CD4-positive, alpha-beta T cell (primary cell): ENCODE results near the gene HOXA7. TPM values are rescaled to one million over a fixed set of nuclear protein-coding genes. Genes with fewer than 3 reads are reported as not detected.

Experiments used
- ATAC-seq: fragments of 200-7000 bp; cut with Tn5 transposase; one replicate; pipeline ENCODE4 v1.10.0; 2022; ENCODE audit warnings: mild to moderate bottlenecking; ENCODE audit not compliant: poor library complexity
- CTCF ChIA-PET: fragments of 350-600 bp; sonication (Branson Sonifier 250); formaldehyde crosslinking; loops from one replicate; lab custom pipeline; 2021; ENCODE audit warnings: antibody characterized with exemption, inconsistent platforms; lab: Charles Lee
- POLR2A ChIA-PET: fragments of 350-600 bp; sonication (Branson Sonifier 250); formaldehyde crosslinking; loops from one replicate; lab custom pipeline; 2021; ENCODE audit warnings: antibody characterized with exemption, inconsistent platforms; lab: Charles Lee
- DNase-seq, 14 experiments: peaks; one replicate each; pipeline ENCODE4 v3.0.0-alpha.2; 2013 to 2020; ENCODE audit warnings: mixed read lengths in 2 of 14
- H3K27ac ChIP-seq, 2 donors: one replicate each; pipeline versions ENCODE4 v1.5.1 to v1.7.0; 2013; ENCODE audit warnings: low read length in 2 of 2, low read depth in 1 of 2, mild to moderate bottlenecking in 1 of 2
- H3K27me3 ChIP-seq, 2 experiments: 1 replicate in 1 of 2; 2 replicates in 1 of 2; pipeline versions ENCODE4 v1.6.1 to v1.7.0; 2013; ENCODE audit warnings: low read length in 2 of 2, control low read depth in 1 of 2, mild to moderate bottlenecking in 1 of 2, moderate library complexity in 1 of 2; ENCODE audit not compliant: insufficient read depth in 2 of 2, control insufficient read depth in 1 of 2
- H3K36me3 ChIP-seq: one replicate; pipeline ENCODE4 v1.6.1; 2013; ENCODE audit warnings: low read length, control low read depth; ENCODE audit not compliant: insufficient read depth
- H3K4me1 ChIP-seq: one replicate; pipeline ENCODE4 v1.6.1; 2013; ENCODE audit warnings: low read length, control low read depth; ENCODE audit not compliant: insufficient read depth
- H3K4me3 ChIP-seq: one replicate; pipeline ENCODE4 v1.5.1; 2013; ENCODE audit warnings: mild to moderate bottlenecking, low read length, moderate library complexity
- H3K9me3 ChIP-seq, 2 experiments: 1 replicate in 1 of 2; 2 replicates in 1 of 2; pipeline versions ENCODE4 v1.6.1 to v1.7.0; 2013; ENCODE audit warnings: low read length in 2 of 2, mild to moderate bottlenecking in 2 of 2, control low read depth in 1 of 2, moderate library complexity in 1 of 2; ENCODE audit not compliant: control insufficient read depth in 1 of 2, insufficient read depth in 1 of 2
- H3K27ac Mint-ChIP-seq: one replicate; pipeline ENCODE4 v1.8.0; 2020; ENCODE audit warnings: mixed read lengths
- H3K27me3 Mint-ChIP-seq: one replicate; pipeline ENCODE4 v1.8.0; 2021; ENCODE audit warnings: mixed read lengths
- H3K36me3 Mint-ChIP-seq: one replicate; pipeline ENCODE4 v1.8.0; 2021; ENCODE audit warnings: low read depth, mixed read lengths
- H3K4me1 Mint-ChIP-seq: one replicate; pipeline ENCODE4 v1.8.0; 2021; ENCODE audit warnings: low read depth, mixed read lengths
- H3K4me3 Mint-ChIP-seq: one replicate; pipeline ENCODE4 v1.8.0; 2020; ENCODE audit warnings: mild to moderate bottlenecking, mixed read lengths
- H3K9me3 Mint-ChIP-seq: one replicate; pipeline ENCODE4 v1.8.0; 2020; ENCODE audit warnings: mixed read lengths
- intact Hi-C, 2 experiments: fragments of 100-400 bp; cut with DNase I in 1 of 2; cut with micrococcal nuclease in 1 of 2; formaldehyde crosslinking; loops; one replicate each; pipeline versions ENCODE4 v1.15.1 to v1.9.0; 2023 to 2025; cut with DNase I, micrococcal nuclease
- total RNA-seq, 174 experiments: library from RNA in 2 of 174; stranded (reverse) in 2 of 174; gene quantifications; one replicate each; pipeline ENCODE4 v1.2.3 and lab custom pipeline; 2021 to 2026
- TF ChIP-seq, protein P1 (sequence below): fragments of 200-600 bp; IDR thresholded peaks from one replicate; pipeline ENCODE4 v1.8.0; 2022; ENCODE audit warnings: antibody characterized with exemption, mild to moderate bottlenecking

HOXA7 gene
- total RNA-seq, 2 experiments from 2014 or later: not detected

DNA sequence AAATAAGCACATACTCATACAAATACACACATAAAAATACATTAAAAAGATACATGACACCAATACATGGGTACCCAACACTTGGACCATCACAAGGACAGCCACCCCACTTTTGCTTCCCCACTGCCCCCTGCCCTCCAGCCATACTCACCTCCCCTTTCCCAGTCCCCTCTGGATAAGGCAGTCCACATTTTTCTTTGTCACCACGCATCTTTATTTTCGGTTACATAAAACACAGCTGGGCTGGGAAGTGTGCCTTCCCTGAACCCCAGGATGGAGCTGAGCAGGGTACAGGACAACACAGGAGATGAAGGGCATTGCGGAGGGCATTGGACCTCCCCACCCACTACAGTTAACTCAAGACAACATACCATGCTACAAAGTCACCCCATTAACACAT is 2.9 kb downstream of the HOXA7 start:
- Mint-ChIP-seq H3K9me3 (no peaks in the 10 kb centered on the region), H3K27ac (no peak overlapping the region), H3K36me3 (no peaks in the 10 kb centered on the region), H3K4me1 (peaks cover 68% of the 10 kb centered on the region), H3K4me3 (peak overlapping the region; percentile 1), H3K27me3 (peaks cover 100% of the 10 kb centered on the region)
- TF ChIP-seq, protein P1, sequence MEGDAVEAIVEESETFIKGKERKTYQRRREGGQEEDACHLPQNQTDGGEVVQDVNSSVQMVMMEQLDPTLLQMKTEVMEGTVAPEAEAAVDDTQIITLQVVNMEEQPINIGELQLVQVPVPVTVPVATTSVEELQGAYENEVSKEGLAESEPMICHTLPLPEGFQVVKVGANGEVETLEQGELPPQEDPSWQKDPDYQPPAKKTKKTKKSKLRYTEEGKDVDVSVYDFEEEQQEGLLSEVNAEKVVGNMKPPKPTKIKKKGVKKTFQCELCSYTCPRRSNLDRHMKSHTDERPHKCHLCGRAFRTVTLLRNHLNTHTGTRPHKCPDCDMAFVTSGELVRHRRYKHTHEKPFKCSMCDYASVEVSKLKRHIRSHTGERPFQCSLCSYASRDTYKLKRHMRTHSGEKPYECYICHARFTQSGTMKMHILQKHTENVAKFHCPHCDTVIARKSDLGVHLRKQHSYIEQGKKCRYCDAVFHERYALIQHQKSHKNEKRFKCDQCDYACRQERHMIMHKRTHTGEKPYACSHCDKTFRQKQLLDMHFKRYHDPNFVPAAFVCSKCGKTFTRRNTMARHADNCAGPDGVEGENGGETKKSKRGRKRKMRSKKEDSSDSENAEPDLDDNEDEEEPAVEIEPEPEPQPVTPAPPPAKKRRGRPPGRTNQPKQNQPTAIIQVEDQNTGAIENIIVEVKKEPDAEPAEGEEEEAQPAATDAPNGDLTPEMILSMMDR: no peak
- intact Hi-C loops: loop anchor here (5.0 kb wide), 2 partner anchors 34 to 44 kb away; partner anchors contain the start of gene HOXA11 (in 1 of the 2)
- Histone ChIP-seq H3K36me3 (no peaks in the 10 kb centered on the region), H3K27ac (no peak overlapping the region), H3K27me3 (peaks cover 91 to 97% of the 10 kb centered on the region in 2 experiments), H3K4me1 (peaks cover 66% of the 10 kb centered on the region), H3K9me3 (peaks cover 0 to 71% of the 10 kb centered on the region in 2 experiments), H3K4me3 (no peak overlapping the region)
- ATAC-seq (no peak), DNase-seq (no peak)
- ChIA-PET POLR2A (no interaction called here), CTCF (no interaction called here)

DNA sequence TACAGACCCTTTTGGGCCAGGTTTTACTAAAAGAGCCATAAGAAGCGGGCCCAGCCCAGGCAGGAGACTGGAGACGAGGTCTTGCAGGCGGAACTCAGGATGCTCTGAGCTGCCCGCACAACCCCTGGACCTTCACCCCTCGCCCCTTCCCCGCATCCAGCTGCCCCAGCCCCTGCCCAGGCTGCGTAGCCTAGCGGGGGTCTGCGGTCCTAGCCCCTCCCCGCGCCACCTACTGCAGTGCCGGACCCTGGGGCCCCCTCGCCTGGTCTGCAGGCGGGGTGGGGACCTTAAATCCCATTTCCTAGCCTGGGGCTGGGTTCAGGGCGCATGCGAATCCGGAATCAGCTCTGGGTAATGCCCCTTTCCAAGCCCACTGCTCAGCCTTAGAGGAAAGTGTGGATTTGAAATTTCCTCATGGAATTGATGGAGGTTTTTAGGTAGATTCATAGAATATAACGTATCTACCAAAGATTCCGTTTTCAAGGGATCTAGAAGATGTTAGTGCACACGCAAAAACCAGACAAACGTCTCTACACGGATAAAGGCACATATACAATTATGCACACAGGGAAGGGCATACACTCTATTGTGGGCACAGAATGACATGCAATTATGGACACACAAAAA is 3.5 kb downstream of the HOXA7 start:
- intact Hi-C loops: loop anchor here (5.0 kb wide), 2 partner anchors 34 to 44 kb away; partner anchors contain the start of gene HOXA11 (in 1 of the 2)
- Histone ChIP-seq H3K4me1 (peaks cover 66% of the 10 kb centered on the region), H3K9me3 (peaks cover 0 to 71% of the 10 kb centered on the region in 2 experiments), H3K27me3 (peaks cover 91 to 97% of the 10 kb centered on the region in 2 experiments), H3K4me3 (no peak overlapping the region), H3K36me3 (no peaks in the 10 kb centered on the region), H3K27ac (no peak overlapping the region)
- Mint-ChIP-seq H3K36me3 (no peaks in the 10 kb centered on the region), H3K4me1 (peaks cover 69% of the 10 kb centered on the region), H3K27me3 (peaks cover 100% of the 10 kb centered on the region), H3K27ac (no peak overlapping the region), H3K9me3 (no peaks in the 10 kb centered on the region), H3K4me3 (peak overlapping the region; percentile 1)
- TF ChIP-seq, protein P1: no peak
- ATAC-seq: no peak
- ChIA-PET POLR2A (no interaction called here), CTCF (interaction anchor here (0.8 to 1.4 kb wide), 2 partner anchors 8 to 784 kb away, joined by 3 to 4 read pairs; no protein-coding TSS in a partner anchor)
- DNase-seq: no peak

DNA sequence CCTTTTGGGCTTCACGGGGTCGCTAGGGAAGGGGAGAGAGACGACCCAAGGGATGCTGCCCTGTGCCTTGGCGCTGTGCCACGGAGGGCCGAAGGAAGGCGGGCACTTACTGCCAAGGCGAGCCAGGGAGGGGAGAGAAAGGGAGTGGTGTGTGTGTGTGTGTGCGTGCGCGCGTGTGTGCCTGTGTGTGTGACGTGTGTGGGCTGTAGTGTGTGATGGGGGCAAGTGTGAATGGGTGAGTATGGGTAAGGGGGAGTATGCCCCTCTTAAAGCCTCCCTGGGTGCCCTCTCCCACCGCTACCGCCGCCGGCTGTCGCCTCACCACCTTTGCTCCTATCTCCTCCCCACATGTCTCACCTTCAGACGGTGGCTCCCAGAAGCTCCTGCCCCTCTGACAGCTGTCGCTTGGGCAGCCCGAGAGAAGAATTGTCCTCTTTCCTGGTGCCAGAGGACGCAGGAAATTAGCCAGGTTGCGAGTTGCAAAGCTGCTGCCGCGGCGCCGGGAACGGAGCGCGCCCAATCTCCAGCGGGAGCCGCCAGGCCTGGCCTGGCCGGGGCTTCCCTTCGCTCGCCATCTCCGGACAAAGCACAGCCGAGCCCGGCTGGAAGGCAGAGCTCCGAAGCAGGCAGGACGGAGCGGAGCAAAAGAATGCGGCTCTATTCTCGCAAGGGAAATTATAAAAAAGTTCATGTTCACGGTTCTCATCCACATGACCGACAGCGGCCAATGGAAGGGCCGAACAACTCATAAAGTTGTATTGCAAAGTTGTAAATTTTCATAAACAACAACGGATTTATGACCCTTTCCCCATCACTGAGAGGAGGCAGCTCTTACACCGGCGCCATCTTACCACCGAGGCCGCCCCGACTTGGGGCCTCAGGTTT is 4.3 kb downstream of the HOXA7 start, which contains the start of gene HOXA3:
Gene HOXA3 (minus strand): TSS at position 653 of the 885 bp plus-strand sequence. CDS start 41,943 bp downstream, outside the sequence.
- no peak for ATAC-seq
- Mint-ChIP-seq H3K9me3 (no peaks in the 10 kb centered on the region), H3K27ac (peak within 1 kb of the TSS; percentile 24), H3K36me3 (no peaks in the 10 kb centered on the region), H3K4me3 (peak within 1 kb of the TSS; percentile 79), H3K4me1 (peaks cover 63% of the 10 kb centered on the region), H3K27me3 (peaks cover 98% of the 10 kb centered on the region)
- ChIA-PET POLR2A (interaction anchor here (1.5 kb wide), 1 partner anchor 9 kb away, joined by 5 read pairs; no protein-coding TSS in a partner anchor), CTCF (interaction anchor here (0.8 to 1.6 kb wide), 5 partner anchors 9 to 783 kb away, joined by 3 to 8 read pairs (median 4); no protein-coding TSS in a partner anchor)
- peak in 4 of 14 experiments; percentile 3 to 31 (median 26) for DNase-seq
- TF ChIP-seq, protein P1: no peak
- H3K4me1 ChIP-seq: peaks cover 70% of the 10 kb centered on the region
- intact Hi-C loops: loop anchor here (2.0 to 5.0 kb wide), 3 partner anchors 17 to 45 kb away; partner anchors contain the start of gene HOXA11 (in 1 of the 2)
- H3K4me3 ChIP-seq: peak within 1 kb of the TSS; percentile 46
- no peaks in the 10 kb centered on the region for H3K36me3 ChIP-seq
- H3K27me3 ChIP-seq: peaks cover 90 to 97% of the 10 kb centered on the region in 2 experiments
- H3K9me3 ChIP-seq: peaks cover 0 to 73% of the 10 kb centered on the region in 2 experiments
- H3K27ac ChIP-seq: no peak within 1 kb of the TSS
